Choroid plexus epithelial cell (primary cell): ENCODE measurements around the gene SLK.

Experiments used
- DNase-seq: peaks from one replicate; pipeline ENCODE4 v3.0.0-alpha.2; 2010; ENCODE audit warnings: low read depth
- H3K4me3 ChIP-seq: 2 replicates; pipeline ENCODE4 v1.5.1; 2011; ENCODE audit warnings: low read depth, mild to moderate bottlenecking, control low read depth, low read length, moderate library complexity
- CTCF ChIP-seq: conservative IDR thresholded peaks from 2 replicates; pipeline ENCODE4 v1.5.1; 2011; ENCODE audit warnings: low read depth, mild to moderate bottlenecking, control low read depth, inconsistent platforms, low read length, moderate library complexity

The SLK gene

GRCh38 chr10:103983367-103983911 lies 16.5 kb downstream of the SLK start:
- TF ChIP-seq CTCF = no peak
- H3K4me3 ChIP-seq = no peak overlapping the region
- no peak for DNase-seq

- DNase-seq = peak; percentile 44
- H3K4me3 ChIP-seq = no peak overlapping the region
- TF ChIP-seq CTCF = no peak
Measured at GRCh38 chr10:103985726-103986125, 18.8 kb downstream of the SLK start.

GRCh38 chr10:103986360-103986759 lies 19.4 kb downstream of the SLK start:
- peak; percentile 21 for DNase-seq
- H3K4me3 ChIP-seq = no peak overlapping the region
- TF ChIP-seq CTCF = no peak

GRCh38 chr10:103990121-103990520 lies 23.2 kb downstream of the SLK start:
- TF ChIP-seq CTCF = no peak
- no peak overlapping the region for H3K4me3 ChIP-seq
- DNase-seq = no peak

DNA sequence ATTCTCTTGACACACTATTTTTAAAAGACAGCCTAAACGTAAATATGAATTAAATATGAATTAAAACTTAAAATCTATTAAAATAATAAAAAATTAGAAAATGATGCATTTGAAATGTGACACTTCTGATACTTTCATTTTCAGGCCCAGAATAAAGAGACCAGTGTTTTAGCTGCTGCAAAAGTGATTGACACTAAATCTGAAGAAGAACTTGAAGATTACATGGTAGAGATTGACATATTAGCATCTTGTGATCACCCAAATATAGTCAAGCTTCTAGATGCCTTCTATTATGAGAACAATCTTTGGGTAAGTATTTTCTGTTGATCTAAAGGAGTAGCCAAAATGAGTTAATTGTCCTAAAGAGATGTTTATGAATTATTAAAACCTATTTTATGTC lies 23.6 kb downstream of the SLK start:
- no peak overlapping the region for H3K4me3 ChIP-seq
- no peak for TF ChIP-seq CTCF
- no peak for DNase-seq

DNA sequence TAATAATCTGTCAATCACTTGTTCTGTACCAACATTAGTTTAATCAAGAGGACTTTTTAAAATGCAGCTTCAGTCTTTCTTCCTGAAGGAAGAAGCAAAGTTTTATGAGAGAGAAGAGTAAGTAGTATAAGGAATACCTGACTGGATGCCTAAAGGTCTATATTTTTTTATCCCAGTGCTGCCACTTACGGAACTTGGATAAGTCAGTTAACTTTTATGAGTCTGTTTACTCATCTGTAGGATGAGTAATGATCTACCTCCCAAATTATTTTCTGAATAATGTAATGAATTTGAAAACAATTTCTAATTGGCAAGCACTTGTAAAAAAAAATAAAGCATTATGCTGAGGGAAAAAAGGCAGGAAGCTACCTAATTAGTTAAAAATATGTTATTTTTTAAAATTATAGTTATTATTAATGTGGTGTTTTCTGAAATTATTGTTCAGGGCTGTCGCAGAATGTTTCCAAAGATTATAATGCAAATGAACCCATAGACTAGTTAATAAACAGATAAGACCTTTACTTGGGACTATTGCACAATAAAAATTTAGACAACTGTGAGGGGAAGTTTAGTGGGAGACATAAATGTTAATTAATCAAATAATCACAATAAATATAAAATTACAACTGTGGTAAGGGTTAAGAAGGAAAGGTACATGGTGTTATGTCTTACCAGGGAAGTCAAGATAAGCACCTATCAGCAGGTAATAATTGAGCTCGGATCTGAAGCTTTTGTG lies 24.6 kb downstream of the SLK start:
- no peak overlapping the region for H3K4me3 ChIP-seq
- no peak for DNase-seq
- TF ChIP-seq CTCF = no peak

GRCh38 chr10:103995134-103995533 lies 28.2 kb downstream of the SLK start:
- no peak for TF ChIP-seq CTCF
- no peak for DNase-seq
- no peak overlapping the region for H3K4me3 ChIP-seq
